Measurements from ENCODE around the gene PAF1.
A peak's percentile ranks its signal among the peaks of the same experiment; 100 is the strongest.

The PAF1 gene

GRCh38 chr19:39401070-39401548 lies 10.2 kb upstream of the PAF1 start:
- H3K79me1 ChIP-seq (ENCODE audit: low read length), result peaks cover 18% of the 10 kb centered on the region
- H3K27me3 ChIP-seq (ENCODE audit: insufficient read depth, low read length), result no peaks in the 10 kb centered on the region
- no peak overlapping the region for H2BK5ac ChIP-seq (ENCODE audit: low read depth, low read length, poor library complexity)
- H3K9ac ChIP-seq (ENCODE audit: low read length), result no peak overlapping the region
- H2AK5ac ChIP-seq (ENCODE audit: low read length), result no peak overlapping the region
- no peak overlapping the region for H2BK120ac ChIP-seq (ENCODE audit: insufficient read depth, low read length, poor library complexity)
- no CpG with 5 or more reads among the region's 4 CpGs for WGBS (ENCODE audit: extremely low coverage, insufficient coverage, insufficient read length)
- H2AFZ ChIP-seq (ENCODE audit: insufficient read depth, low read length, poor library complexity), result no peak overlapping the region
- H3K4me3 ChIP-seq (ENCODE audit: low read depth, low read length), result no peak overlapping the region
- no peak overlapping the region for H3K14ac ChIP-seq (ENCODE audit: low read length)
- no peak overlapping the region for H4K8ac ChIP-seq (ENCODE audit: low read depth, low read length)
- H3K18ac ChIP-seq (ENCODE audit: low read length), result no peak overlapping the region
- no peak overlapping the region for H3K4ac ChIP-seq (ENCODE audit: low read depth, low read length)
- no peak overlapping the region for H3K4me2 ChIP-seq (ENCODE audit: low read length)
- H3K27ac ChIP-seq (ENCODE audit: low read depth, low read length), result no peak overlapping the region
- DNase-seq, result no peak
- H4K91ac ChIP-seq (ENCODE audit: low read depth, low read length), result peak overlapping the region; percentile 38
- H3K79me2 ChIP-seq (ENCODE audit: control insufficient read depth, insufficient read depth, low read length, poor library complexity), result peaks cover 7% of the 10 kb centered on the region
- no peaks in the 10 kb centered on the region for H3K9me3 ChIP-seq (ENCODE audit: insufficient read depth, low read depth, low read length)
- peak overlapping the region; percentile 18 for H2BK12ac ChIP-seq (ENCODE audit: low read length)
- H4K12ac ChIP-seq (ENCODE audit: low read depth, low read length), result no peak overlapping the region
- H3K23ac ChIP-seq (ENCODE audit: low read length), result no peak overlapping the region
- peaks cover 5 to 10% of the 10 kb centered on the region in 2 experiments for H3K36me3 ChIP-seq (ENCODE audit: control insufficient read depth in 1 of 2, insufficient read depth in 2 of 2, low read length in 2 of 2)
- peaks cover 27 to 38% of the 10 kb centered on the region in 2 experiments for H3K4me1 ChIP-seq (ENCODE audit: control insufficient read depth in 1 of 2, insufficient read depth in 2 of 2, low read length in 2 of 2)

- H3K27me3 ChIP-seq (ENCODE audit: insufficient read depth, low read length), result no peaks in the 10 kb centered on the region
- no CpG with 5 or more reads among the region's 4 CpGs for WGBS (ENCODE audit: extremely low coverage, insufficient coverage, insufficient read length)
Measured at GRCh38 chr19:39400061-39400460, 9.2 kb upstream of the PAF1 start.

GRCh38 chr19:39399668-39400050 lies 8.8 kb upstream of the PAF1 start:
- no peak overlapping the region for H4K91ac ChIP-seq (ENCODE audit: low read depth, low read length)
- peaks cover 27 to 37% of the 10 kb centered on the region in 2 experiments for H3K4me1 ChIP-seq (ENCODE audit: control insufficient read depth in 1 of 2, insufficient read depth in 2 of 2, low read length in 2 of 2)
- H3K23ac ChIP-seq (ENCODE audit: low read length), result no peak overlapping the region
- H2AFZ ChIP-seq (ENCODE audit: insufficient read depth, low read length, poor library complexity), result no peak overlapping the region
- H3K36me3 ChIP-seq (ENCODE audit: control insufficient read depth in 1 of 2, insufficient read depth in 2 of 2, low read length in 2 of 2), result peaks cover 11 to 16% of the 10 kb centered on the region in 2 experiments
- no CpG with 5 or more reads among the region's 4 CpGs for WGBS (ENCODE audit: extremely low coverage, insufficient coverage, insufficient read length)
- no peak overlapping the region for H3K14ac ChIP-seq (ENCODE audit: low read length)
- DNase-seq, result no peak
- H3K27ac ChIP-seq (ENCODE audit: low read depth, low read length), result no peak overlapping the region
- no peak overlapping the region for H3K4ac ChIP-seq (ENCODE audit: low read depth, low read length)
- H3K79me2 ChIP-seq (ENCODE audit: control insufficient read depth, insufficient read depth, low read length, poor library complexity), result peaks cover 7% of the 10 kb centered on the region
- no peak overlapping the region for H2AK5ac ChIP-seq (ENCODE audit: low read length)
- no peaks in the 10 kb centered on the region for H3K9me3 ChIP-seq (ENCODE audit: insufficient read depth, low read depth, low read length)
- H3K9ac ChIP-seq (ENCODE audit: low read length), result no peak overlapping the region
- H2BK120ac ChIP-seq (ENCODE audit: insufficient read depth, low read length, poor library complexity), result no peak overlapping the region
- H3K27me3 ChIP-seq (ENCODE audit: insufficient read depth, low read length), result no peaks in the 10 kb centered on the region
- H4K12ac ChIP-seq (ENCODE audit: low read depth, low read length), result no peak overlapping the region
- H3K79me1 ChIP-seq (ENCODE audit: low read length), result peaks cover 18% of the 10 kb centered on the region
- H4K8ac ChIP-seq (ENCODE audit: low read depth, low read length), result no peak overlapping the region
- H3K4me2 ChIP-seq (ENCODE audit: low read length), result no peak overlapping the region
- no peak overlapping the region for H2BK12ac ChIP-seq (ENCODE audit: low read length)
- no peak overlapping the region for H3K18ac ChIP-seq (ENCODE audit: low read length)
- H3K4me3 ChIP-seq (ENCODE audit: low read depth, low read length), result no peak overlapping the region
- H2BK5ac ChIP-seq (ENCODE audit: low read depth, low read length, poor library complexity), result no peak overlapping the region

More at GRCh38 chr19:39400061-39400460, 9.2 kb upstream of the PAF1 start:
- H2AK5ac ChIP-seq (ENCODE audit: low read length), result no peak overlapping the region
- H3K4ac ChIP-seq (ENCODE audit: low read depth, low read length), result no peak overlapping the region
- no peak overlapping the region for H3K23ac ChIP-seq (ENCODE audit: low read length)
- H2AFZ ChIP-seq (ENCODE audit: insufficient read depth, low read length, poor library complexity), result no peak overlapping the region
- H4K8ac ChIP-seq (ENCODE audit: low read depth, low read length), result no peak overlapping the region
- peaks cover 7% of the 10 kb centered on the region for H3K79me2 ChIP-seq (ENCODE audit: control insufficient read depth, insufficient read depth, low read length, poor library complexity)
- no peak overlapping the region for H4K12ac ChIP-seq (ENCODE audit: low read depth, low read length)
- H3K4me1 ChIP-seq (ENCODE audit: control insufficient read depth in 1 of 2, insufficient read depth in 2 of 2, low read length in 2 of 2), result peaks cover 27 to 37% of the 10 kb centered on the region in 2 experiments
- H3K9me3 ChIP-seq (ENCODE audit: insufficient read depth, low read depth, low read length), result no peaks in the 10 kb centered on the region
- H2BK12ac ChIP-seq (ENCODE audit: low read length), result no peak overlapping the region
- H3K18ac ChIP-seq (ENCODE audit: low read length), result no peak overlapping the region
- peaks cover 18% of the 10 kb centered on the region for H3K79me1 ChIP-seq (ENCODE audit: low read length)
- no peak overlapping the region for H3K14ac ChIP-seq (ENCODE audit: low read length)
- no peak overlapping the region for H3K9ac ChIP-seq (ENCODE audit: low read length)
- H3K27ac ChIP-seq (ENCODE audit: low read depth, low read length), result no peak overlapping the region
- no peak overlapping the region for H2BK120ac ChIP-seq (ENCODE audit: insufficient read depth, low read length, poor library complexity)
- H4K91ac ChIP-seq (ENCODE audit: low read depth, low read length), result no peak overlapping the region
- DNase-seq, result peak in 1 of 2 donors; percentile 47
- H2BK5ac ChIP-seq (ENCODE audit: low read depth, low read length, poor library complexity), result no peak overlapping the region
- H3K4me3 ChIP-seq (ENCODE audit: low read depth, low read length), result no peak overlapping the region
- H3K4me2 ChIP-seq (ENCODE audit: low read length), result no peak overlapping the region
- H3K36me3 ChIP-seq (ENCODE audit: control insufficient read depth in 1 of 2, insufficient read depth in 2 of 2, low read length in 2 of 2), result peaks cover 11 to 16% of the 10 kb centered on the region in 2 experiments

- Histone ChIP-seq H3K79me1 (ENCODE audit: low read length) (peaks cover 11% of the 10 kb centered on the region), H3K4me3 (ENCODE audit: low read depth, low read length) (no peak overlapping the region), H3K9ac (ENCODE audit: low read length) (no peak overlapping the region), H3K4me2 (ENCODE audit: low read length) (no peak overlapping the region), H3K9me3 (ENCODE audit: insufficient read depth, low read depth, low read length) (no peaks in the 10 kb centered on the region), H4K12ac (ENCODE audit: low read depth, low read length) (peak overlapping the region; percentile 48), H3K18ac (ENCODE audit: low read length) (peak overlapping the region; percentile 33), H3K27ac (ENCODE audit: low read depth, low read length) (no peak overlapping the region), H2BK120ac (ENCODE audit: insufficient read depth, low read length, poor library complexity) (peak overlapping the region; percentile 36), H2AK5ac (ENCODE audit: low read length) (peak overlapping the region; percentile 15), H3K27me3 (ENCODE audit: insufficient read depth, low read length) (no peaks in the 10 kb centered on the region), H3K4ac (ENCODE audit: low read depth, low read length) (peak overlapping the region; percentile 60), H2BK5ac (ENCODE audit: low read depth, low read length, poor library complexity) (no peak overlapping the region), H3K14ac (ENCODE audit: low read length) (peak overlapping the region; percentile 17), H3K23ac (ENCODE audit: low read length) (no peak overlapping the region), H3K4me1 (ENCODE audit: control insufficient read depth in 1 of 2, insufficient read depth in 2 of 2, low read length in 2 of 2) (peaks cover 26 to 30% of the 10 kb centered on the region in 2 experiments), H4K8ac (ENCODE audit: low read depth, low read length) (peak overlapping the region; percentile 21), H3K79me2 (ENCODE audit: control insufficient read depth, insufficient read depth, low read length, poor library complexity) (peaks cover 7% of the 10 kb centered on the region), H2AFZ (ENCODE audit: insufficient read depth, low read length, poor library complexity) (peak overlapping the region; percentile 54), H2BK12ac (ENCODE audit: low read length) (peak overlapping the region; percentile 56), H4K91ac (ENCODE audit: low read depth, low read length) (peak overlapping the region; percentile 41), H3K36me3 (ENCODE audit: control insufficient read depth in 1 of 2, insufficient read depth in 2 of 2, low read length in 2 of 2) (peaks cover 15 to 21% of the 10 kb centered on the region in 2 experiments)
- DNase-seq, result peak; percentile 37 to 54
- WGBS (ENCODE audit: extremely low coverage, insufficient coverage, insufficient read length), result no CpG with 5 or more reads among the region's 11 CpGs
Measured at GRCh38 chr19:39398297-39398864, 7.5 kb upstream of the PAF1 start.
